Prostate gland (tissue), 1 donor: ENCODE results near the gene PDZRN3.
A peak's percentile ranks its signal among the peaks of the same experiment; 100 is the strongest.

Experiments
- POLR2A ChIP-seq: fragments of 450-650 bp; IDR thresholded peaks from one replicate; pipeline ENCODE4 v1.6.1; 2016; ENCODE audit warnings: antibody characterized with exemption, mild to moderate bottlenecking
- POLR2AphosphoS5 ChIP-seq: sonication (generic); formaldehyde crosslinking; IDR thresholded peaks from one replicate; pipeline ENCODE4 v1.6.1; 2017; ENCODE audit warnings: antibody characterized with exemption

DNA sequence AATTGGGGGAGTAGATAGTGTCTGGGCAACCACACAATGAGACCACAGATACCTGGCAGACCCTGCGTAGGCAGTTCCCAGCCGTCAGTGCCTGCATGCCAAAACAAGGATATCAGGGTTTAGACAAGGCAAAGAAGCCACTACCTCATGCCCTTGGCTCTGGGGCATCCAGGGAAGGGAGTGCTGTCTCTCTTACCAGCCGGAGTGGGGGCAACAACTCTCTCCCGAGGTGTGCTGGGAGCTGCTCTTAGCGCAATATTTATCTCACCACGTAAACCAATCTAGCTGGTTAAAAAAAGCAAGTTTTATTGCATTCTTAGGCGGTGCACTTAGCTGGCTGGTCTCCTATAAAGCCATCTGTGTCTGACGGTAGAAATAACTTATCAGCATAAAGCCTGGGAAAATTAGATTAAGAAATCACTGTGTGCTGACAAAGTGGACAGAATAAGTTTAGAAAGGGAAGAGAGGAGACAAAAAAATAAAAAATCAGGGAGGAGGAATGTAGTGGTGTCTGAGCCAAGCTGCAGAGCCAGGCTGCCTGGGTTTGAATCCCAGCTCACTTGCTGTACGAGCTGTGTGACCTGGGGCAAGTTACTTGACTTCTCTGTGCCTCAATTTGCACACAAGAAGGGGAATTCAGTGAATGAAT, 273.2 kb downstream of the PDZRN3 start:
- TF ChIP-seq POLR2A: no peak
- peak; percentile 13 for TF ChIP-seq POLR2AphosphoS5
